Esophagus muscularis mucosa (tissue), 4 donors: ENCODE results near the gene ARL2BP. TPM values are rescaled to one million over a fixed set of nuclear protein-coding genes. Genes with fewer than 3 reads are reported as not detected.
A peak's percentile ranks its signal among the peaks of the same experiment; 100 is the strongest.
"Not testable (repeated sequence)": the region's sequence is repeated elsewhere in the genome, so short reads cannot be mapped to it uniquely, and the experiment has no call there.

ENCODE experiments used
- DNase-seq: peaks from one replicate; pipeline ENCODE4 v3.0.0-alpha.2; 2017; ENCODE audit errors: extremely low spot score
- H3K27ac ChIP-seq, 4 donors: fragments of 200-600 bp; sonication (generic); replicated peaks in 1 of 4; 1 replicate in 3 of 4; 2 replicates in 1 of 4; pipeline ENCODE4 v1.5.1; 2016 to 2019; ENCODE audit warnings: mild to moderate bottlenecking in 1 of 4
- H3K27me3 ChIP-seq, 4 donors: fragments of 200-600 bp; sonication (generic); one replicate each; pipeline versions ENCODE4 v1.5.1 to v1.6.0; 2016 to 2019
- H3K36me3 ChIP-seq, 4 donors: fragments of 200-600 bp; sonication (generic); one replicate each; pipeline ENCODE4 v1.5.1; 2016 to 2019
- H3K4me1 ChIP-seq, 4 donors: fragments of 200-600 bp; sonication (generic); one replicate each; pipeline ENCODE4 v1.5.1; 2016 to 2019
- H3K4me3 ChIP-seq, 4 donors: fragments of 200-600 bp; sonication (generic); 1 replicate in 2 of 4; 2 replicates in 2 of 4; pipeline ENCODE4 v1.5.1; 2016 to 2019; ENCODE audit warnings: mild to moderate bottlenecking in 4 of 4, moderate library complexity in 1 of 4
- H3K9me3 ChIP-seq, 4 donors: fragments of 200-600 bp; sonication (generic); 1 replicate in 3 of 4; 2 replicates in 1 of 4; pipeline ENCODE4 v1.5.1; 2016 to 2019
- CTCF ChIP-seq, 3 experiments: fragments of 200-600 bp in 2 of 3; fragments of 450-650 bp in 1 of 3; sonication (generic) in 2 of 3; IDR thresholded peaks; one replicate each; pipeline ENCODE4 v1.5.1; 2017 to 2019; ENCODE audit warnings: antibody characterized with exemption in 3 of 3, mild to moderate bottlenecking in 2 of 3, moderate library complexity in 1 of 3
- EP300 ChIP-seq: sonication (generic); formaldehyde crosslinking; IDR thresholded peaks from one replicate; pipeline ENCODE4 v1.6.1; 2017; ENCODE audit warnings: antibody characterized with exemption
- POLR2A ChIP-seq: fragments of 450-650 bp; IDR thresholded peaks from one replicate; pipeline ENCODE4 v1.6.1; 2017; ENCODE audit warnings: antibody characterized with exemption, moderate library complexity, mild to moderate bottlenecking, low read depth
- POLR2AphosphoS5 ChIP-seq, 2 donors: sonication (generic); formaldehyde crosslinking; IDR thresholded peaks; one replicate each; pipeline ENCODE4 v1.6.1; 2017; ENCODE audit warnings: antibody characterized with exemption in 2 of 2
- WGBS: methylation state at CpG from one replicate; pipeline ENCODE4 v1.1.5; 2018; 5-methylcytosine and 5-hydroxymethylcytosine counted together
- intact Hi-C: fragments of 100-400 bp; cut with DNase I; formaldehyde crosslinking; loops from one replicate; pipeline ENCODE4 v1.15.1; 2023
- total RNA-seq, 4 donors: library from RNA; depleted of rRNA; stranded (reverse); fragments of >200 nt; gene quantifications; one replicate each; pipeline versions ENCODE4 v1.1.0 to v1.2.1, GENCODE V29; 2016

Gene ARL2BP
- total RNA-seq, 4 donors from 2014 or later: 58.1 to 77.4 (median 66.9) TPM

- intact Hi-C loops: no loop called here
- DNase-seq: no peak
- H3K9me3 ChIP-seq: no peaks in the 10 kb centered on the region
- peaks cover 11 to 26% (median 23%) of the 10 kb centered on the region in 4 donors for H3K4me1 ChIP-seq
- H3K27me3 ChIP-seq: no peaks in the 10 kb centered on the region
- H3K27ac ChIP-seq: no peak overlapping the region
- WGBS: 93% methylated on average over 9 of the region's 11 CpGs
- no peak overlapping the region for H3K4me3 ChIP-seq
- H3K36me3 ChIP-seq: no peaks in the 10 kb centered on the region
- TF ChIP-seq CTCF (IDR thresholded peaks at IDR 0.05): no peak
- TF ChIP-seq POLR2A: no peak
- TF ChIP-seq POLR2AphosphoS5 (IDR thresholded peaks at IDR 0.05): no peak
- TF ChIP-seq EP300: no peak
Observed at GRCh38 chr16:57264950-57265371, 19.9 kb downstream of the ARL2BP start.

GRCh38 chr16:57265850-57266530, 20.9 kb downstream of the ARL2BP start:
- DNase-seq: no peak
- Histone ChIP-seq H3K9me3 (no peaks in the 10 kb centered on the region), H3K36me3 (no peaks in the 10 kb centered on the region), H3K4me3 (no peak overlapping the region), H3K27me3 (no peaks in the 10 kb centered on the region), H3K4me1 (peaks cover under 1 to 18% (median 13%) of the 10 kb centered on the region in 4 donors), H3K27ac (peak overlapping the region in 3 of 4 donors; percentile 14 to 67 (median 27))
- WGBS: 64% methylated on average over 16 of the region's 16 CpGs
- intact Hi-C loops: no loop called here
- TF ChIP-seq POLR2A (no peak), POLR2AphosphoS5 (IDR thresholded peaks at IDR 0.05) (peak in 1 of 2 donors; percentile 12)

- H3K27me3 ChIP-seq: no peaks in the 10 kb centered on the region
- H3K27ac ChIP-seq: peak overlapping the region in 3 of 4 donors; percentile 14 to 67 (median 27)
- TF ChIP-seq EP300 (no peak), CTCF (IDR thresholded peaks at IDR 0.05) (no peak), POLR2A (no peak), POLR2AphosphoS5 (IDR thresholded peaks at IDR 0.05) (no peak)
- no peaks in the 10 kb centered on the region for H3K9me3 ChIP-seq
- H3K4me1 ChIP-seq: peaks cover 0 to 18% (median 11%) of the 10 kb centered on the region in 4 donors
- no peaks in the 10 kb centered on the region for H3K36me3 ChIP-seq
- intact Hi-C loops: no loop called here
- no peak overlapping the region for H3K4me3 ChIP-seq
- no peak for DNase-seq
- whole genome bisulfite sequencing: 52% methylated on average over 6 of the region's 6 CpGs
Observed at GRCh38 chr16:57266531-57267260, 21.6 kb downstream of the ARL2BP start.

- intact Hi-C loops, H3K36me3 ChIP-seq: not testable (repeated sequence)
- WGBS: 65% methylated on average over 2 of the region's 2 CpGs
Observed at GRCh38 chr16:57267343-57267742, 22.3 kb downstream of the ARL2BP start.

GRCh38 chr16:57268804-57269800, 24.0 kb downstream of the ARL2BP start:
- H3K4me3 ChIP-seq: no peak overlapping the region
- 74% methylated on average over 14 of the region's 14 CpGs for WGBS
- no peak for TF ChIP-seq POLR2AphosphoS5 (IDR thresholded peaks at IDR 0.05)
- TF ChIP-seq POLR2A: no peak
- no peak for TF ChIP-seq EP300
- TF ChIP-seq CTCF (IDR thresholded peaks at IDR 0.05): no peak
- no peaks in the 10 kb centered on the region for H3K9me3 ChIP-seq
- DNase-seq: no peak
- H3K4me1 ChIP-seq: peaks cover 0 to 18% (median 11%) of the 10 kb centered on the region in 4 donors
- no peaks in the 10 kb centered on the region for H3K27me3 ChIP-seq
- no peak overlapping the region for H3K27ac ChIP-seq
- no peaks in the 10 kb centered on the region for H3K36me3 ChIP-seq
- intact Hi-C loops: no loop called here

More at GRCh38 chr16:57267343-57267742, 22.3 kb downstream of the ARL2BP start:
- not testable (repeated sequence) for H3K9me3 ChIP-seq, DNase-seq, H3K27ac ChIP-seq, H3K4me3 ChIP-seq, H3K27me3 ChIP-seq
- H3K4me1 ChIP-seq: peaks cover 0 to 18% (median 11%) of the 10 kb centered on the region in 4 donors
